Type B pancreatic cell (in vitro differentiated cells): ENCODE results near the gene LTB4R2. TPM values are rescaled to one million over a fixed set of nuclear protein-coding genes. Genes with fewer than 3 reads are reported as not detected.

Experiments used
- DNase-seq: peaks from one replicate; pipeline ENCODE4 v3.0.0; 2021; ENCODE audit warnings: mixed read lengths; ENCODE audit not compliant: unreplicated experiment; ENCODE audit errors: extremely low spot score
- H3K27ac Mint-ChIP-seq: 2 replicates; pipeline ENCODE4 v1.8.0; 2021; ENCODE audit warnings: mild to moderate bottlenecking, mixed read lengths
- H3K27me3 Mint-ChIP-seq: 2 replicates; pipeline ENCODE4 v1.8.0; 2021; ENCODE audit warnings: mixed read lengths
- H3K36me3 Mint-ChIP-seq: 2 replicates; pipeline ENCODE4 v1.8.0; 2021; ENCODE audit warnings: mixed read lengths
- H3K4me1 Mint-ChIP-seq: one replicate; pipeline ENCODE4 v1.8.0; 2021; ENCODE audit warnings: mixed read lengths; ENCODE audit not compliant: unreplicated experiment
- H3K4me3 Mint-ChIP-seq: 2 replicates; pipeline ENCODE4 v1.8.0; 2021; ENCODE audit warnings: mild to moderate bottlenecking, mixed read lengths
- H3K9me3 Mint-ChIP-seq: 2 replicates; pipeline ENCODE4 v1.8.0; 2021; ENCODE audit warnings: mixed read lengths
- long read RNA-seq: library from polyadenylated mRNA; unstranded; transcript quantifications from one replicate; pipeline ENCODE4 v2.0.0, GENCODE V29; 2020
- total RNA-seq: library from RNA; stranded (reverse); gene quantifications from 2 replicates; pipeline ENCODE4 v1.2.1, GENCODE V29; 2021; ENCODE audit warnings: low replicate concordance
- TF ChIP-seq, protein P1 (sequence below): fragments of 200-600 bp; sonication (generic); conservative IDR thresholded peaks from 2 replicates; pipeline ENCODE4 v1.5.0; 2021; ENCODE audit warnings: antibody characterized with exemption, mild to moderate bottlenecking

LTB4R2 gene, protein sequence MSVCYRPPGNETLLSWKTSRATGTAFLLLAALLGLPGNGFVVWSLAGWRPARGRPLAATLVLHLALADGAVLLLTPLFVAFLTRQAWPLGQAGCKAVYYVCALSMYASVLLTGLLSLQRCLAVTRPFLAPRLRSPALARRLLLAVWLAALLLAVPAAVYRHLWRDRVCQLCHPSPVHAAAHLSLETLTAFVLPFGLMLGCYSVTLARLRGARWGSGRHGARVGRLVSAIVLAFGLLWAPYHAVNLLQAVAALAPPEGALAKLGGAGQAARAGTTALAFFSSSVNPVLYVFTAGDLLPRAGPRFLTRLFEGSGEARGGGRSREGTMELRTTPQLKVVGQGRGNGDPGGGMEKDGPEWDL
- 6.5 and 9.4 TPM in 2 replicates for total RNA-seq
- long read RNA-seq, partial matches to known transcripts: 0 of 1 reads
- long read RNA-seq, other reads (novel, unspliced or antisense): 0 of 1 reads

DNA sequence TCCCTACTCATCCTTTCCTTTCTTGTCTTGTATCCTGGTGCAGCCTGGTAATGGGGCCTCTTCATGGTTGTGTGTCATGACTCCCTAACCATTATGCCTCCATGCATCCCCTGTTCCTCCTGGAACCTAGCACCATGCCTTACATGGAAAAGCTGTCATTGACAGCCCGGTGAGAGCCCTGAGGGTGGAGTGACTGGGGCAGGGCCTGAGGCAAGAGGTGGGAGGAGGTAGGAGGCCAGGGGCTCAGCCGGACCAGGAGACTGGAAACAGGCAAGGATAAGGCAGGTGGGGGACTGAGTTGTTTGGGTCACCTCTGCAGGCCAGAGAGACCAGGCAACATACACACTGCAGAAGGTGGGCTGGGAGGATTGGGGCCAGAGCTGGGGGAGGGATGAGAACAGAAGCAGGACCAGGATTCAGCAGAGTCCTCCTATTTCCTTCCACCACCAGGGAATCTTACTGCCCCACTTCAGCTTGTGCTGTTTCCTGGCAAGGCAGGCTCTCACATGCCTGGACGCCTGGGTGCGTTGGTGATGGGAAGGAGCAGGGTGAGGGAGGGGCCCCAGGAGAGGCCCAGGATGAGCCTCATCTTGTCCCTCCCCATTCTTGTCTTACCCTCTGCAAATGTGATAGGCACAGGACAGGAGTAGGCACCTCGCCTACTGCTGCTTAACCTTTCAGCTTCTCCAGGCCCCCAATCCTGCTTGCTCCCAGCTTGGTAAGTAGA lies at the start of gene LTB4R2:
TSS of gene LTB4R2 (plus strand) at position 603 of the 727 bp plus-strand sequence. CDS start 525 bp downstream, outside the sequence.
- TF ChIP-seq, protein P1, sequence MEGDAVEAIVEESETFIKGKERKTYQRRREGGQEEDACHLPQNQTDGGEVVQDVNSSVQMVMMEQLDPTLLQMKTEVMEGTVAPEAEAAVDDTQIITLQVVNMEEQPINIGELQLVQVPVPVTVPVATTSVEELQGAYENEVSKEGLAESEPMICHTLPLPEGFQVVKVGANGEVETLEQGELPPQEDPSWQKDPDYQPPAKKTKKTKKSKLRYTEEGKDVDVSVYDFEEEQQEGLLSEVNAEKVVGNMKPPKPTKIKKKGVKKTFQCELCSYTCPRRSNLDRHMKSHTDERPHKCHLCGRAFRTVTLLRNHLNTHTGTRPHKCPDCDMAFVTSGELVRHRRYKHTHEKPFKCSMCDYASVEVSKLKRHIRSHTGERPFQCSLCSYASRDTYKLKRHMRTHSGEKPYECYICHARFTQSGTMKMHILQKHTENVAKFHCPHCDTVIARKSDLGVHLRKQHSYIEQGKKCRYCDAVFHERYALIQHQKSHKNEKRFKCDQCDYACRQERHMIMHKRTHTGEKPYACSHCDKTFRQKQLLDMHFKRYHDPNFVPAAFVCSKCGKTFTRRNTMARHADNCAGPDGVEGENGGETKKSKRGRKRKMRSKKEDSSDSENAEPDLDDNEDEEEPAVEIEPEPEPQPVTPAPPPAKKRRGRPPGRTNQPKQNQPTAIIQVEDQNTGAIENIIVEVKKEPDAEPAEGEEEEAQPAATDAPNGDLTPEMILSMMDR: no peak
- H3K4me3 Mint-ChIP-seq: no peak within 1 kb of the TSS
- H3K27ac Mint-ChIP-seq: no peak within 1 kb of the TSS
- H3K27me3 Mint-ChIP-seq: no peaks in the 10 kb centered on the region
- H3K9me3 Mint-ChIP-seq: no peaks in the 10 kb centered on the region
- DNase-seq: no peak
- peaks cover 23% of the 10 kb centered on the region for H3K36me3 Mint-ChIP-seq
- H3K4me1 Mint-ChIP-seq: peaks cover 7% of the 10 kb centered on the region

DNA sequence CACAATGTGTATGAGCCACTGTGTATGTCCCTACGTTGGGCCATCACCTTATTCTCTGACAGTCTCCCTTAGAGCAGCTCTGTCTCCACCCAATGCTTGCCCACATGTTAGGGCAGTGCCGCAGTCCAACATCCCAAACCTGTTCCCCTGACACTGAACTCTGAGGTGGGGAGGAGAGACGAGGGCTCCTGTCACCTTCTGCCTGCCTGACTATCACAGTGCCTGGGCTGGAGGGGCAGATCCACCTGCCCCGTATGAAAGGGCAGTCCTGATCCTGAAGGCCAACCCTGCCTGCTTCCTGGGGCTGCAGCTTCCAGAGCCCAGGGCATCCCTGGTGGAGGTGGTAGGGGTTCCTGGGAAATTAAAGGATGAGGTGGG lies 49.2 kb upstream of the LTB4R2 start:
- Mint-ChIP-seq H3K27me3 (no peaks in the 10 kb centered on the region), H3K4me3 (no peak overlapping the region), H3K9me3 (no peaks in the 10 kb centered on the region), H3K36me3 (no peaks in the 10 kb centered on the region), H3K4me1 (peaks cover 3% of the 10 kb centered on the region), H3K27ac (peak overlapping the region; percentile 84)
- TF ChIP-seq, protein P1: no peak
- DNase-seq: no peak

DNA sequence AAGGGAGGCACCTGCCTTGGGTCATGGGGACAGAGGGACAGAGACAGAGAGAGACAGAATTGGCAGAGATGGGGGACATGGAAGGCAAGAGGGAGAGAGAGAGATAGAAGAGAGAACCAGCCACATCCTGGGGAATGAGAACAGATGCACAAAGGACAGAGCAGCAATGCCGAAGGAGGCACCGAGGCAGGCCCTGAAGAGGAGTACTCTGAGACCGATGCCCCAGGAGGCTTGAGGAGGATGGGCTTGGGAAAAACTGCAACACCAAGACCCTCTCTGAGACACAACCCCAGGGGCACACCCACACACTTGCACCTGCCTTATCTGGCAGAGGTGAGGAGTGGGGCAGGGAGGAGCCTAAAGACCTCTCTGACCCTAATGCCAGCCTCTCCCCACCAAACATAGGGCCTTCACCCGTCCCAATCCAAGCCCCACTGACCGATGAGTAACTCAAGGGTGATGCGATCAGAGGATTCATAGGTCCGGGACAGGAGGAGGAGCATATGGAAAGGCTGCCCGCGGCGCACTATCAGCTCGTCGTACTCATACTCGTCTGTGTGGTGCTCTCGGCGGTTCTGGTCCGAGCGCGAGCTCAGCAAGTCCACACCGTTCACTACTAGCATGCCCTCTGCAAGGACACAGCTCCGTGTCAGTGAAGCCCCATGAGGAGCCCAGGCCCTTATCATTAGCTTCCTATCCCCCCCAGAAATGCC lies 48.5 kb upstream of the LTB4R2 start:
- H3K27ac Mint-ChIP-seq: peak overlapping the region; percentile 84
- TF ChIP-seq, protein P1: no peak
- H3K27me3 Mint-ChIP-seq: no peaks in the 10 kb centered on the region
- DNase-seq: no peak
- no peak overlapping the region for H3K4me3 Mint-ChIP-seq
- no peaks in the 10 kb centered on the region for H3K9me3 Mint-ChIP-seq
- peaks cover 3% of the 10 kb centered on the region for H3K4me1 Mint-ChIP-seq
- H3K36me3 Mint-ChIP-seq: no peaks in the 10 kb centered on the region

DNA sequence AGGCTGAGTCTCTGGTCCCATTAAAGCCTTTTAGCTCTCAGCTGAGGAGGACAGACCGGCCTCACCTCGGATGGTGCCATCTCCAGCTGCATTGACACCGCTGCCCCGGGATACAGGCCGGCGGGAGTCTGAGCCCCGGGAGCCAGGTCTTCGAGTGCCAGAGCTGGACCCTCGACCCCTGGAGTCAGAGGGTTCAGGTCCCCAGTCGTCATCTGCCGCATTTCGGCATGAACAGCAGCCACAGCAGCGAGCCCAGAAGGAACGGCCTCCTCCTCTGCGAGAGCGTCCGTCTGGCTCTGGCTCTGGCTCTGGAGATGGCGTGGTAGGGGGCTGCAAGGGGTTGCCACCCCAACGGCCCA lies 48.0 kb upstream of the LTB4R2 start:
- no peak for DNase-seq
- TF ChIP-seq, protein P1: no peak
- no peaks in the 10 kb centered on the region for H3K27me3 Mint-ChIP-seq
- no peaks in the 10 kb centered on the region for H3K9me3 Mint-ChIP-seq
- no peaks in the 10 kb centered on the region for H3K36me3 Mint-ChIP-seq
- H3K4me3 Mint-ChIP-seq: no peak overlapping the region
- peaks cover 3% of the 10 kb centered on the region for H3K4me1 Mint-ChIP-seq
- no peak overlapping the region for H3K27ac Mint-ChIP-seq

DNA sequence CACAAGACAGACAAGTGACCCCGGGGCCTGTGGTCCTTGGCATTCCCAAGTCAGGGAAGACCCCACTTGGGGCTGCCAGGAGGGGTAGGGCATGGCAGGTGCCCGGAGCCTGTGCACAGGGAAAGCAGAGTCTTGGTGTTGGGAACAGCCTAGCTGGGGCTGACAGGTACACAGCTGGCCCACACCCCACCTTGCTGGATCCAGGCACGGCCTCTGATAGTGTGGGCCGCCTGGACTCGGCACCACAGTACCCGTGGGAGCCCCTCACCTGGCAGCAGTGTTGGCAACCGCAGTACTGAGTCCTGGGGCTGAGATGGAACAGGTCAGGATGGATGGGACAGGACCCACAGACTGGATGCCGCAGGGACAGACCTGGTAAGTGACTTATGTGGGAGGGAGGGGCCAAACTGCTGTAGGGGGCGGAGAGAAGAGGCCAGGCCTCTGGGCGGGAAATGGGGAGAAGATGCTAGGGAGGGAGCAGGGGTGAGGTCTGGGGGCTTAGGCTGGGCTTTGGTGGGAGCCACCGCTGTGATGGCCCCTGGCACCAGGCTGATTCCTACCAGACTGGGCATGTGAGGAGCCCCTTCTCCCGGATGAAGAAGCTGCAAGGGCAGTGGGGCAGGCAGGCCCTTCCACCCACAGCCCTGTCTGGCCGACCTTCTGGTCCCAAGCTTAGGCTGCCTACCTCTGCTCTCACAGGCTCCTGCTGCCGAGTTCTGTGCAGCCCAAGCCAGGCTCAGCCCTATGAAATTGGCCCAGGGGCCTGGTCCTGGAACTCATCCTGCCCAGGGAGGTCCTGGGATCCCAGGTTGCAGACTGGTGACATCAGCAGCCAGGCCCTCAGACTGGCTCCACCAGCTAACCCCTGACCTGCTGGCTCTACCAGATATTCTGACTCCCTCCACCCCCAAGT lies 46.9 kb upstream of the LTB4R2 start, which contains the start of gene TGM1:
TSS of gene TGM1 (minus strand) at position 357 of the 913 bp plus-strand sequence. CDS start 825 bp downstream, outside the sequence.
- no peaks in the 10 kb centered on the region for H3K9me3 Mint-ChIP-seq
- TF ChIP-seq, protein P1: no peak
- H3K27ac Mint-ChIP-seq: peak within 1 kb of the TSS; percentile 86
- no peak within 1 kb of the TSS for H3K4me3 Mint-ChIP-seq
- H3K27me3 Mint-ChIP-seq: no peaks in the 10 kb centered on the region
- peaks cover 4% of the 10 kb centered on the region for H3K36me3 Mint-ChIP-seq
- peaks cover 3% of the 10 kb centered on the region for H3K4me1 Mint-ChIP-seq
- DNase-seq: no peak
